GM19351 (cell line): ENCODE data around the gene RRBP1.

ENCODE experiments used
- ATAC-seq: cut with Tn5 transposase; IDR thresholded peaks from one replicate; pipeline ENCODE4 v1.9.1; 2021; ENCODE audit warnings: mild to moderate bottlenecking, moderate library complexity; ENCODE audit not compliant: unreplicated experiment

RRBP1 gene

DNA sequence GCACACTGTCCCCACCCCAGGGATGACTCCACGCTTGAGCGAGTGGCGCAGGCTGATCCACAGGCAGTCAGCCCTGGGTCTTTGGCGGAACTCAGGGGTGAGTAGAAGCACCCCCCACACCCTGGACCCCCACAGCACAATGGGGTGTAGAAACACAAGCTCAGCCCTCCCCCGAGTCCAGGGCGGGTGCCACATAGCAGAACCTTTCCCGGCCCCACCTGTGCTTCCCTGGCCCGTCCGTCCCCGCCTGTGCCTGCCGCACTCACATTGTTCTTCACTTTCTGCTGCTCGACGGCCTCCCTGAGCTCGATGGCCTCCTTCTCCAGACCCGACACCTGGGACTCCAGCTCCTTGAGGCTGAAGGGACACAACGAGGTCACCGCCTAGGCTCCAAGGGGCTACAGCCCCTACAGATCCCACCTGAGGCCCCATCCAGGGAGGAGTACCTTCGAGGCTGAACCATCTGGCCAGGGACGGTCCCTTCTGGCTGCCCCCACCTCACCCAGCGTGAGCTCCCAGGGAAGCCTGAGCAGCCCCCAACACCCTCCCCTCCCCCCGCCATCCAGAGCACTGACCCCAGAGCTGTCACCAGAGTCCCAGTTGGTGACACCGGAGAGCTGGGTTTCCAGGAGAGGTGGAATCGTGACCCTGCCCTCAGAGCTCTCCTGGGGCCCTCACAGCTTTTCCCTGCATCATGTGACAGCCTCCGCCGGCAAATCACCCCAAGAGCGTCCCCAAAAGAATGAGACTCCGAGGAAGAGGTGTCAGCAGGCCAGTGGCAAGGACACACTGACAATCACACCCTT lies 56.6 kb downstream of the RRBP1 start:
- no peak for ATAC-seq

- no peak for ATAC-seq
Observed at GRCh38 chr20:17624551-17625245, 57.3 kb downstream of the RRBP1 start.

- ATAC-seq: no peak
Observed at GRCh38 chr20:17624070-17624469, 58.0 kb downstream of the RRBP1 start.

- no peak for ATAC-seq
Observed at GRCh38 chr20:17622851-17623508, 59.1 kb downstream of the RRBP1 start.

GRCh38 chr20:17622086-17622850 lies 59.8 kb downstream of the RRBP1 start:
- ATAC-seq: no peak

- no peak for ATAC-seq
Observed at GRCh38 chr20:17621229-17621968, 60.6 kb downstream of the RRBP1 start.

- ATAC-seq: no peak
Observed at GRCh38 chr20:17620371-17621228, 61.4 kb downstream of the RRBP1 start.

GRCh38 chr20:17619351-17620093 lies 62.5 kb downstream of the RRBP1 start:
- ATAC-seq: no peak

DNA sequence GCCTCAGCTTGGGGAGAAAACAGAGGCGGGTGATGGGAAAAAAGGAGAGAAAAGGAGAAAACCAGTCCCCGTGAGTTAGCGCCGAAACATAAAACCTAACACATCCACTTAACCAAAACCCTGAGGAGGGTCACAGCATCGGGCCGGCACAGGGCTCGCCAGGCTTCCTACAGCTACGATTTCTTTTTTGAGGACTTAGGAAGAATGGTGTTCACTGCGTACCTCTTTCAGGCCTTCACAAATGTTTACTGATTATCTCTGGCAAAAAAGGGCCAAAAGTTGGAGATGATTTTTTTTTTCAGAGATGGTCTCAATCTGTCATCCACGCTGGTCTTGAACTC lies 63.4 kb downstream of the RRBP1 start:
- ATAC-seq: no peak

DNA sequence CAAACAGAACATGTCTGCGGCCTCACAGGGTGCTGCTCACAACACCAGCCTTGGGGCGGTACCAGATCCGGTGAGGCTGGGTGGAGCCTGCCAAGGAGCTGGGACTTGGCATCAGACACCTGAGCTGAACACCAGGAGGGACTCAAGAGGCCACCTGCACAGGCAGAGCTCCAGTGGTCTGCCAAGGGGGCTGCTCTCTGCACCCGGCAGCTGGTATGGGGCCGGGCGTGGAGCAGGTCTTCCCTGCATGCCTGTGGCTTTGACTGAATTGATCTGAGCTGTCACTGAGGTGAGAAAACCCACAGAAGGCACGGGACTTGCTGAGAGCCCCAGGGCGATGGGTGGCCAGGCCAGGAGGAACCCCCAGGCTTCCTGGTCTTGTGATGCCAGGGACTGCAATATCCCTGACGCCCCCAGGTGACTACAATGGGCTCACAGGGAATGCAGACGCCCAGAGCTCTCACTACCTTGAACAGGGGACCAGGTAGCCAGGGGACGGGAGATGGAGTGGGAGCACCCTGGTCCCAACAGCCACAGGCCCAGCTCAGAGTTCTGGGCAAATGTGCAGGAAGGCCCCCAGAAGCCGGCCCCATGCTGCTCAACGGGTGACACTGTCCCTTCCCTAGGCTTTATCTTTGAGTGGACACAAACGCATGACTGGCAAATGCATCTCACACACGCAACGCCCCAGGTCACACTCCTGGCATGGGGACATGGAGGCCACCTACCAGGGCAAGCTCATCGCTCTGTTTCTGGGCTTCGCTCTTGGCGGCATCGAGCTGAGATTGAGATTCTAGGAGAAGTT lies 64.0 kb downstream of the RRBP1 start:
- no peak for ATAC-seq

DNA sequence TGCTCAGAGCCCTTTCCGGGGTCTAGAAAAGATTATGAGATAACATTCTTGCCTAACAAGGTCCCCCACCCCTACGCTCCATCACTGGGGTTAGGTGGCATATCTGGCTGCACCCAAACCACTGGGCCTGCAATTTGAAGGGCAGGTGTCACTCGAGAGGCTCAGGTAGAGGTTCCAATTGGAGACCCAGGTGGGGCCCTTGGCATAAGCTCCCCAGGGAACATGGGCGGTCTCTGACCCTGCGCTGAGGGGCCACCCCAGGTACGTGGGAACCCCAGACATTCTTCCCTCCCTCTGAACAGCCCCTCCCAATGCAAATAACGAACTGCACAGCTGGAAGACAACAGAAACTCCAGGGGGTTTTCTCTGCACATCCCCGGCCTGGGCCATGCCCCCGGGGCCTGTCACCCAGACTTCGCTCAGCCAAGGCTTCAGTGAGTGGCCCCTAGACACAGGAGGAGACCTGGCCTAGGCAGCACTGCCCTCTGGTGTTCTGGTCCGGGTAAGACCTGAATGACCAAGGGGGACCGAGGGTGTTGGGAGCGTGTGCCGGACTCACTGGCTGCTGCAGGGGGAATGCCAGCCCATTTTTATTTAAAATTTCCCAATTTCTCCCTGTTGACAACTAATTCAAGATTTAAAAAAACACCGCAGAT lies 64.7 kb downstream of the RRBP1 start:
- ATAC-seq: no peak

DNA sequence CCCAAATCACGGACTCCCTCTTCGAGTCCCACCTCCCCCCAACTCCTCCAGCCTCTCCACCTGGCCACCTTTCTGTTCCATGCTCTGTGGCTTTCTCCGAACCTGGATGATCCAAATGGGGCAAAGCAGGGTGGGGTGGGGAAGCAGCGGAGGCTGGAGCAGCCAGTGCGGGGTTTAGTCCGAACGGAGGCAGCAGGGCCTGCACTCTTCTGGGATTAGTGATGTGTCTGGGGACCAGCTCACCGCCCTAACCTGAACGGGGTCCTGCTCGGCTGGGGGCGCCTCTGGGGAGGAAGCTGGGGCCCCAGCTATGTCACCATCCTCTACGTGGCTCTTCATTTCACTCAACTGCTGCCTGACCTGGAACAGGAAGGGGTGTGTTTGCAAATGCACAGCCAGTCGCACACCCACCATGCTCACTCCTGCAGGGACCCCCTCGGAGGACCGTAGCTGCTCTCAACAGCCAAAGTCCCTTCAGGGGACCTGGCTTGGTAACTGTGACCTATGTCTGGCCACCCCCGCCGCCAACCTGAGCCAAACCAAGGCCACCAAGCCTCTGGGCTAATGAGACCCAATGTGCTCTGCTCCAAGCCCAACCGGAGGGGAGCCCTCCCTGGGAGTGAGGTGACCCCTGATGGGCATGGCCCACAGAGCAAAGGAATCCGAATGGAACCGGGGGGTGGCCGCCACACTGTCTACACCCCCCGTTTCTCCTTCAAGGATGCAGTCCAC lies 65.4 kb downstream of the RRBP1 start:
- no peak for ATAC-seq

DNA sequence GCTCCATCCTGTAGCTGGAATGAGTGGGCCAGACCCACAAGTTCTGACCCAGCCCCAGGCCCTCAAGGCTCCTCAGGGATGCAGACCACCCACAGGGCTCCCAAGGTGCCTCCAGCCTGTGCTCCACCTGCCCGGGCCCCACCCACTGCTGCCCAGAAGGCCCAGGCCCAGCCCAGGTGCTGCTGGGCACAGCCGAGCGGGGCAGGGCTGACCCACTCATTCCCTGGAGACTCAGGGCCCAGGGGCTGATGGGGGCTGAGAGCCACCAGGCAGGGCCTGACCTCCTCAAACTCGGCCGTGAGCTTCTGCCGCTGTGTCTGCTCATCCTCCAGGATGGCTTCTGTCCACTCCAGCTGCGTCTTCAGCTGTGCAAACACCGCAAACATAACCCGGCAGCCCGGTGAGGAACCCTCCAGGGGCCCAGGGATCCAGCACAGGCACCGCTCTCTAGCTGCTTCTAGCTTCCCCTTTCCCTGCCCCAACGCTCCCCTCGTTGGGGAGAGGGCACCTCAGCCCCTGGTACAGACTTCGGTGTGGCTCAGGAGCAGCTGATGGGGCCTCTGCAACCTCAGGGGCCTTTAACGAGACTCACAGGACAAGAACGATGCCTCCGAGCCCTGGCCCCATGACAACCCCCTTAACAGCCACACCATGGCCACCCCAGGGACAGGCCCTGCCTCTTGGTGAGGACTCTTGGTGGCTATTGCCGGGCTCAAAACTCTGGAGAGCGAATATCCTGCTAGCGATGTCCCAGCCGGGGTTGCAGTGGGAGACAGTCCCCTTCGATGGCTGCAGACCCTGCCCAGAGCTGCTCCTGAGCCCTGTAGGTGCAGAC lies 66.2 kb downstream of the RRBP1 start:
- no peak for ATAC-seq

- ATAC-seq: no peak
Observed at GRCh38 chr20:17614812-17615644, 67.0 kb downstream of the RRBP1 start.

DNA sequence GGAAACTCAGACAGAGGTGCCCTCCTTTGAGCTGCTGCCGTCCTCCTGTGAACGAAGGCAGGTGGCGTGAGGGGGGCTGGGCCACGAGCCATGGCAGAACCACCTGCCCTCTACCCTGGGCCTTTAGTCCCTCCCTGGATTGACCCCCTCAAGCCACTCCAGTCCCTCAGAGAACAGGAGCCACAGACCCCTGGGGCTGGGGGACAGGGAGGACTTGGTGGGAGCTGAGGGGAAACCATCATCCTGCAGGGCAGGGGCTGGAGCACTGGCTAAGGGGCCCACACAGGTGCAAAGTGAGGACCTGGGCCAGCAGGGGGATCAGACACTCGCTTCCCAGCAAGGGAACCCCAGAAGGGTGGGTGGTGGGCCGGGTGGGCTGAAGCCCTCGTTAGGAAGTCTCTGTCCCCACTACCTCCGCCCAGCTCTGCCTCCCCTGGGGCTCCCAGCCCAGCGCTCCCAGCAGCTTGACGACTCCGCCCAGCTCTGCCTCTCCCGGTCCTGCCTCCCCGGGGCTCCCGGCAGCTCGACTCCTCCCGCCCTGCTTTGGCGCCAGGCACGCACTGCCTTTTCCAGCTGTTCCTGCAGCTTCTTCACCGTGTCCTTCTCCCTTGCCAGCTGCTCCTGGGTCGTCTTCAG lies 67.7 kb downstream of the RRBP1 start:
- no peak for ATAC-seq
